ENCODE measurements around the gene PURA.

DNA sequence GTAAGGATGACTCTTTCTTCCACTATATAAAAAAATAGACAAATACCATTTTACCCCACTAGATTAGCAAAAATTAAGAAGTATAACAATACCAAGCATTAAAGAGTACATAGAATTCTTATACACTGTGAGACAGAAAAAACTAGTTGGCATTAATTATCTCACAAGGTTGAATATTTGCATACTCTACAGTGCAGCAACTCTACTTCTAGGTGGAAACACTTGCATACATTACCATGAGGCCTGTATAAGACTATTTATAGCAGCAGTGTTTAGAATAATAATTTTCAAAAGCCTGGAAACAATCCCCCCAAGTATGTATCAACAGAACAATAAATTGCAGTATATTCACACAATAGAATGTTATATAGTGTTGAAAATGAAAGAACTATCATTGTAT lies 19.0 kb upstream of the PURA start:
- TF ChIP-seq, protein P1, sequence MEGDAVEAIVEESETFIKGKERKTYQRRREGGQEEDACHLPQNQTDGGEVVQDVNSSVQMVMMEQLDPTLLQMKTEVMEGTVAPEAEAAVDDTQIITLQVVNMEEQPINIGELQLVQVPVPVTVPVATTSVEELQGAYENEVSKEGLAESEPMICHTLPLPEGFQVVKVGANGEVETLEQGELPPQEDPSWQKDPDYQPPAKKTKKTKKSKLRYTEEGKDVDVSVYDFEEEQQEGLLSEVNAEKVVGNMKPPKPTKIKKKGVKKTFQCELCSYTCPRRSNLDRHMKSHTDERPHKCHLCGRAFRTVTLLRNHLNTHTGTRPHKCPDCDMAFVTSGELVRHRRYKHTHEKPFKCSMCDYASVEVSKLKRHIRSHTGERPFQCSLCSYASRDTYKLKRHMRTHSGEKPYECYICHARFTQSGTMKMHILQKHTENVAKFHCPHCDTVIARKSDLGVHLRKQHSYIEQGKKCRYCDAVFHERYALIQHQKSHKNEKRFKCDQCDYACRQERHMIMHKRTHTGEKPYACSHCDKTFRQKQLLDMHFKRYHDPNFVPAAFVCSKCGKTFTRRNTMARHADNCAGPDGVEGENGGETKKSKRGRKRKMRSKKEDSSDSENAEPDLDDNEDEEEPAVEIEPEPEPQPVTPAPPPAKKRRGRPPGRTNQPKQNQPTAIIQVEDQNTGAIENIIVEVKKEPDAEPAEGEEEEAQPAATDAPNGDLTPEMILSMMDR (IDR thresholded peaks at IDR 0.05; ENCODE audit: insufficient read depth, low read length, poor library complexity, severe bottlenecking) = no peak
- TF ChIP-seq EZH2phosphoT487 (conservative IDR thresholded peaks at IDR 0.05; ENCODE audit: low read length) = no peak

Data from SU-DHL-6 (cell line).